NK-92 (cell line): ENCODE data around the gene ARHGEF6.
"Not testable (repeated sequence)": the region's sequence is repeated elsewhere in the genome, so short reads cannot be mapped to it uniquely, and the experiment has no call there.

Source experiments
- DNase-seq: peaks from one replicate; lab custom pipeline; 2025; ENCODE audit not compliant: unreplicated experiment; lab: John Stamatoyannopoulos, UW

Gene ARHGEF6

DNA sequence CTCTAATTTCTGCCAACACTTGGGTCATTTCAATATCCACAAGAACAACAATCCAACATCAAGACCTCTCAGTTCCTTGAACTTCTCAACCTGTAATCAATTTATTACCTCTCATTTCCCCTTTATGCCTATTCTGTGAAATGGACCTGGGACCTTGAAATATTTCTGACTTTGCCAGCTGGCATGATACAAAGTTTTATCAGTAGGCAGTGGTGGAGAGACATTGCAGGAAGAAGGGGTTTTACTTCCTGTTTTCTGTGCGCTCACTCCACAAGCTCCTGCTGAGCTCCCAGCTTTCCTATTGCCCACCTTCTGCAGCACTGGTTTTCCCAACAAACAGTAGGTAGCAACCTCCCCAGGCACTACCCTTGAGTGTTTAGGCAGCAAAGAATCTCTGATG lies 3.5 kb upstream of the ARHGEF6 start:
- DNase-seq = no peak

DNA sequence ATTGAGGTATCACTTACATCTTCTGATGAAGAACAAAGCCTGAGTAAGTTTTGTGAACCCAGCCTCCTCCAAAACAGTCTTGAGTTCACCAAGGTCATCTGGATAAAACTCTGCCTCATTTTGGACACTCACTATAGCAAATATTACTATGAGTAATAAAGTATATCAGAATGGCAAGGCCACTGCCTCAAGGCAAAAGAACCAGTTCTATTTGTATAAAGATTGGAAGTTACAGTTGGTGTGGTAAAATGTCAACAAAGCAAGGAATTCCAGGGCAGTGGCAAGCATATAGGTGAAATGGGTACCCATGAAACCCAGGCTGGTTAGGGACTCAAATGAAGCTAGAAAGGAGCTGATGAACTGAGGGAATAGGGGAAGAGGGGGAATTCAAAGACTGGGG lies 2.4 kb upstream of the ARHGEF6 start:
- no peak for DNase-seq

DNA sequence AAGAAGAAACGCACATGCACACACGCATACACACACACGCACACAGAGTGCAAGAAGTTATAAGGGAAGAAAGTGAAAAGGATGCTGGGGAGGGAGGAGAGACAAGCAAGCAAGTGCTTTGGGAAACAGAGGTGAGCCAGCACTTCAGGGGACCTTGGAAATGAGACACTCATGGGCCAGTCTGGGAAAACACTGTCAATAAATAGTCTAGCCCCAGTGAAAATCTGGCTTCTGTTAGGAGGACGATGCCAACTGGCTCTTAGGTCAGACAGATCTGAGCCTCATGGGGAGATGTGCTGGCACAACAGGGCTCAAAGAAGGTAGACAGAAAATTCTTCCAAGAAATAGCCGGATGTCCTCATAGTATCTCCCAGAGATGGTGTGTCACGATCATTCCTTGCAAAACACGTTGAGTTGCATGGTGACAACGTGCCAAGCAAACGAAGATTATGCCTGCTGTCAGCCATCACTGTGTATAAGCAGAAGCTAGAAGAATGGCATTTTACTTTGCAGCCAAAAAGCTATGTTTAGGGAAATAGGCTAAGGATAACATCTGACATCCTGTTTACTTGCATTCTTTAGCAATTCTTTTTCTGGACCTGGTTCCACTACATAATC lies 557 bp upstream of the ARHGEF6 start:
- DNase-seq = no peak

DNA sequence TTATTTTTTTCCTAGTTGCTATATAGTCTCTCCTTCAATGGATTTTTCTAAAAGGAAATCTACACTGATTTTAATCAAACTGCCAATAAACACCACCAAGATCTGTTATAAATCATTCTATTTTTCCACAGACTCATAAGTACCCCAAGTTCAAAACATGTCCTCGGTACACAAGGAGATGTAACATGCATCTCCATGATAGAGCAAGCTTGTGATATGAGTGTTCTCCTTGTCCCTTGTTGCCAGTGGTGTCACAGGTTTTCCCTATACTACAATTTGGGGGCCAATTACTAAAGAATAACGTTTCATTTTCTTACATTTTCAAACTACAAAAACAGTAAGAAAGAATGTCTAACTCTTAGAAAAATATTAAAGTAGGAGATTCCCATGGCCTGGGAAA lies 491 bp downstream of the ARHGEF6 start:
- no peak for DNase-seq

DNA sequence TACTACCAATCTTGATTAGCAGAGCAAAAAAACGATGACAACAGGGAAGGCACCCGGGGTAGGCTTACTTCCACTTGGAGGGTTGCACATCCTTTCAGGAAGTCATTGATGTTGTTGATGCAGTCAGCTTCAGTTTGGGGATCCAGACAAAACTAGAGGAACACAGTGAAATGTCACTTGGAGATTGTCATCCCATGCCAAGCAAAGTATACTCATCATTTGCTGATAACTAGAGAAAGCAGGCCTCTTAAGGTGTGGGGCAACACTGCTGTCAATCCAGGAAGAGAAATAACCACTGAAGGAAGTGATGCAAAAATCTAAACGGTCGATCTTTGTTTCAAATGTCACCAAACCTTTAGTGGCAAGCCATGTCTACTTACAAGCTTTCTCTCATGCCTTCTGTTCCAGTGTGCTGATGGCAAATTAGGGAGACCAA lies 1.4 kb downstream of the ARHGEF6 start:
- no peak for DNase-seq

DNA sequence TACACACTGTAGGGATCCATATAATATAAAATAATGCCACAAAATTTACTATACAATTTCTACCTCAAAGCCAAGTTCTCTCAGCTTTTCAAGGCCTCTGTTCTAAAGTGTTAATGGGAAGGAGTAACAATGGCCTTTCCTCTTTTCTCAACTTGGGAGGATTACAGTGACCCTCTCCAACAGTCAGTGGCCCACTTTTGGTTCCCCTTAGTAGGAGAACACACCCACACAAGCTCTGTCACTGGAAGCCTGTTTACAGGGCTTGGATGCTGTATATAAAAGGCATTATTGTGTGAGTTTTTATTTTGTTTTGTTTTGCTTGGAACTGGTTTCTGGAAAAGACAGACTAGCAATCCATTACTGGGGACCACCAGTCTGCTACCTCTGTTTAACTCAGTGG lies 1.8 kb downstream of the ARHGEF6 start:
- no peak for DNase-seq

DNA sequence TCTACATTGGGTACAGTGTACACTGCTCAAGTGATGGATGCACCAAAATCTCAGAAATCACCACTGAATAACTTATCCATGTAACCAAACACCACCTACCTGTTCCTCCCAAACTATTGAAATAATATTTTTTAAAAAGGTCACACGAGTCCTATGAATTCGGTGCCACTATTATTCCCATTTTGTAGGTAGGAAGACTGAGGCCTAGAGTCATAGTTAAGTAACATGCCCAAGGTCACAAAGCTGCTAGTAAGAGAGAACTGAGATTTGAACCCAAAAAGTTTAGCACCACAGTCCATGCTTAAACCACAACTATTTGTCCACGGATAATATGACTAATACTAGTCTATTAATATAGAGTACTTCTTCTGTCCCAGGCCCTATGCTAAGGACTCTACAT lies 2.7 kb downstream of the ARHGEF6 start:
- no peak for DNase-seq

DNA sequence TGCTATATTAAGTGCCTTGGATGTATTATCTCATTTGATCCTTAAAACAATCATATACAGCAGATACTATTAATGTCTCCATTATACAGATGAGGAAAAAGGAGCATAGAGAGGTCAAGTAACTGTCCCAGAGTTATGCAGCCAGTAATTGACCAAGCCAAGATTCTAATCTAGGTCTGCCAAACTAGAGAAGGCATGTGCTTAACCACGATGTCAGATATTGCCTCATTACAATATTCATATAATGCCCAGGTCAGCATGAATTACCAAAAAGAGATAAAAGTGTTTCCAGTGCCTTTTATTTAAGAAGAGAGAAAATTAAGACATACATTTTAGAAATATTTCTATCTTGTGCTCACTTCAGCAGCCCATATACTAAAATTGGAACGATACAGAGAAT lies 7.1 kb downstream of the ARHGEF6 start:
- DNase-seq = no peak

DNA sequence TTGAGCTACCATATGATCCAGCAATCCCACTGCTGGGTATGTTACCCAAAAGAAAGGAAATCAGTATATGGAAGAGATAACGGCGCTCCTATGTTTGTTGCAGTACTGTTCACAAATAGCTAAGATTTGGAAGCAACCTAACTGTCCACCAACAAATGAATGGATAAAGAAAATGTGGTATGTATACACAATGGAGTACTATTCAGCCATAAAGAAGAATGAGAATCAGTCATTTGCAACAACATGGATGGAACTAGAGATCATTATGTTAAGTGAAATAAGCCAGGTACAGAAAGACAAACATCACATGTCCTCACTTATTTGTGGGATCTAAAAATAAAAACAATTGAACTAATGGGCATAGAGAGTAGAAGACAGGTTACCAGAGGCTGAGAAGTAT lies 8.9 kb downstream of the ARHGEF6 start:
- not testable (repeated sequence) for DNase-seq

DNA sequence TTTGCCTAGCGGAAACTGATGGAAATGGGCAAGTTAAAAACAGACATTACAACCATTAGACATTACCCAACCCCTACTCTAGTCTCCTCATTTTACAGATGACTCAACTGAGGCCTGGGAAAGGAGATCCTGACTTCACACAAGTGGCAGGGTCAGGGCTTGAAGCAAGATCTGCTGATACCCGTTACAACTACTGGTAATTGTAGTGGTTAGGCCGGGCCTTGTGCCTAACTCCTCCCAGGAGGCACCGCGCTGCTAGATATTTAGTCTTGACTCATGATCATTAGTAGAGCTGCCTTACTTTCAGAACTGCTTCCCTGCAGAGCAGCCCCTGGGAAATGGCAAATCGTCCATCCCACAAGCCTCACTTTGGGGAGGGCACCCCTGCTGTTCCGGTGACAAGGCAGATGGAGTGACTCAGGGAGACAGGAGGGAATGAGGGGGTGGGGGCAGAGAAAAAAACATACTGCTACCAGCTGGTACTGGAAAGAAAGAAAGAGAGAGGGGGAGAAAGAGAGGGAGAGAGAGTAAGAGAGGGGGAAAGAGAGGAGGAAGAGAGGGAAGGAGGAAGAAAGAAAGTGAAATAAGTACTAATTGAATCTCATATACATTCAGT lies 12.2 kb downstream of the ARHGEF6 start:
- DNase-seq = no peak

DNA sequence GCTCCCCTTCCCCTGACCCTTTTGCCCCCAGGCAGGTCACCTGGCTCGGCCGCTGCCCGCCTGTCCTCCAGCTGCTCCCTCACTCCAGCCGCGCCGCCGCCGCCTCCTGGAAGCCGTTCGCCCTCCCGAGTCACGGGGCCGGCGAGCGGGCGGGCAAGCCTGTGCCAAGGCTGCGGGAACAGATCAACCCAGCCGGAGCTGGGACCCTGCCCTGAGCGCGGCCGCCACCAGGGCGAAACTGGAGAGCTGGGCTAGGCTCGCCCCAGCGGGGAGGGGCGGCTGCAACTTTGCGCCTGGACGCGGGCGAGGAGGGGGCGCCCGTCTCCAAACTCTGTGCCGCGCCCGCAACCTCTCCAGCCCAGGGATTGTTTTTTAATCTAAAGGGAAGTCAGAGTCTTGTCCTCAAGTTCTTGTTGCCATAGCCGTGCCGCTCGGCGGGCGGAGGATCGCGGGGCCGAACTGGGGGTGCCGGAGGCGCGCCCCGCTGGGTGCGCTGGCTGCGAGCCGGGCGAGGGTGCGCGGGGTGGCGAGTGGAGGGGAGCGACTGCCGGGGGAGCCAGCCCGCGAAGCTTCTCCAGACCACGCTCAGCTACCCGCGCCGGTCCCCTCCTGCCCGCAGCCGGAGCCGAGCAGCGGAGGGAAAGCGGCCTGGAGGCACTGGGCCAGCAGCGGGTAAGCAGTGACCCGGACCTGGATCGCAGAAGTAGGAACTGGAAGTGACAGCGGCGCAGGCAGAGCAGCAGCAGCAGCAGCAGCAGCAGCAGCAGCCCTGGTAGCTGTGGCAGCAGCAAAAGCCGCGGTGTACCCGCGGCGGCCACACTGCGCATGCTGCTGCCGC lies 13.4 kb downstream of the ARHGEF6 start:
- DNase-seq = no peak

DNA sequence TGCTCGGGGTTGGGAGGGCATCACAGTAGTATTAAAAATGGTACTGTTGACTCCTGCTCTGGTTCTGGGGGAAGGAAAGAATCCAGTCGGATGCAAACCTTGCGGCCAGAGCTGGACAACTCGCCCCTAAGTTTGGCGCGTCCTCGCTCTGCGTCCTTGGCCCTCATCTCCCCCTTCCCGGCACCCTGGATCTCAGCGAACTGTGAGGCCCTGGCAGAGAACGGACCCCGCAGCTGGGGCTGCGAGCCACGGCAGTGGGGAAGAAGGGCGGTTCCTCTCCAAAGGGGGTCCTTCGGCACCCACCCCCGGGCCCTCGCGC lies 14.0 kb downstream of the ARHGEF6 start:
- no peak for DNase-seq

DNA sequence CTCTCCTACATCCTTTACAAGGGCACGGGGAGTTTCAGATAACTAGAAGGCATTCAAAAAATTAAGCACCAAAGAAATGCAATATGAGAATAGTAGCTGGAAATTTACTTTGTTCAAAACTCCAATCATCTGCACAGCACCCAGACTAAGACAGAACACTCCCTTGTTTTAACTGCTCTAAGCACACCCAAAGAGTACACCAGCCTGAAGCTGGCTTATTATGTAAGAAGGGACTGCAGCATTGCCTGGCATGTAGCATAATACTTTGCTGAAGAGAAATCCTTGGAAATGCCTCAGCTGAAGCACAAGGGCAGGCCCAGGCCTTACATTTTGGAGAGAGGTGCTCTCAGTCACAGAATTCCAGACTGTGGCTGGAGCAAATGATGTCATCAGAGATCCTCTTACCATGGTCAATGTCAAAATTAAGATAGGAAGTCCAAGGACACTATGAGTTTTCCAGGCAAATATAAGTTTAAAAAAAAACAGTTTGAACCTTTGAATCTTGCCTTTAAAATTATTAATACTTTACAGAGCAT lies 14.8 kb downstream of the ARHGEF6 start:
- DNase-seq = no peak

DNA sequence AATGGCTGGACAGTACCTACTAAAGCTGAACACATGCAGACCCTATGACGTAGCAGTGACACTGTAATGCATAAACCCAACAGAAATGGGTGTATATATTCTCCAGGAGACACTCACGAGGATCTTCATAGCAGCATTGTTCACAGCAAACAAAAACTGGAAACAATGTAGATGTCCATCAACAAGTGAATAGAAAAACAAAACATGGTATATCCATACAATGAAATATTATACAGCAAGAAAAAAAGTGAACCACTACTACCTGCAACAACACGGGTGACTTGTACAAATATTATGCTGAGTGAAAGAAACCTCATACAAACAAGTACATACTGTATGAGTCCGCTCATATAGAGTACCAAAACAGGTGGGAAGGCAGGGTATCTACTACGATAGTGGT lies 16.5 kb downstream of the ARHGEF6 start:
- DNase-seq = no peak

DNA sequence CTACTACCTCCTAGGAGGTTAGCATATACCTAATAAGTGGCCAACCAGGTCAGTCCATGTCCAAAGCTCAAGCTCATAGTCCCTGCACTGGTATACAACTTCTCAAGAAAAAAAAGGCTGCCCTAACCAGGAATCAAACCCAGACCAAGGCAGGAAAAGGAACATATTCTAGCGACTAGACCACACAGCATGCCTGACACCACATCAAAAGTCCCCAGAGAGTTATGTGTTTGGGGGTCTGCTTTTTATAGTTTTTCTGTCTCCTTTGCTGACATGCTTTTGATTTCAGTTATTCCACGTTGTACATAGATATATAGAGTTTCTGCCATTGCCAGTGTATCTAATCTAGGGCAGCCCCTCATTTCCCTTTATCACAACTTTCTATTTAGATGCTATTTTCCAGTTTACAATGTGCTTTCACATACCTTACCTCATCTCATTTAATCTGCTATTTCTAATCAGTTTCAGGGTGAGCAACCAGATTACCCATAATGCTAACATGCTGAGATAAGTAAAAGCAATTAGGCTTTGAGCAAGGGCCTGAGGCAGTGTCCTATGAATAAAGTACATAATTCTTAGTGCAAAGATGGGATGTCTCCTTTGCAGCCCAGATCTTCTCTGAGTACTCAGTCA lies 17.8 kb downstream of the ARHGEF6 start:
- DNase-seq = no peak

DNA sequence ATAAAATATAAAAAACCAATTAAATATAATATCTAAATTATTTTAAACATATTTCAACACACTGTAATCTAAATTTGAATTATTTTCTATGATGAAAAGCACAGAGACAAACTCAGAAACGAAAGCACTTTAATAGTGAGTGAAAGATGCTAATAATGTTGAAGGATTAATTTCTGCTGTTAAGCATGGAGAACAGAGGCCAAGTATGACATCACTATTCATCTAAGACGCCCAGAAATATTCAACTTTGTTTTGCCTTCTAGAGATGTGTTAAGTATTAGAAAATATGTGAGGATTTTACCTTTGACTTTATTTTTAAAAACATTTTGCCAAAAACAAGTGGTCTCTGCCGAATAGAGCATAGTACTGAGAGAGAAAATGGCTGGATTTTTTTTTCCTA lies 19.3 kb downstream of the ARHGEF6 start:
- DNase-seq = no peak

DNA sequence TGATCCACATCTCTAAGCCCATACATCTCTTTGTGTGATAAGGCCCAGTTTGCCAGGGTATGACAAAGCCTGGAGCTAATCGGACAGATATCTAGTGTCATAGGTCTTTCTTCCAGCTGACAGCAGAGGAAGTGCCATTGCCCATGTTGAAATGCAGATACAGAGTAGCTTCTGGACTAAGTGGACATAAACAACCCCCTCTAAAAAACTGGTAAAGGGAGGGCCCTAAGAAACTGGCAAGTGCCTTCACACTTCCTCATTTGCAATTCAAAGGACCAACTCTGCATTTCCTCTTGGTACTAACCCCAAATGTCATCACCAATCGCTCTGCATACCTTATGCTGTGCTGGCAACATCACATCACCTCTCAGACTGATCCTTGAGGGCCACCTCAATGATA lies 20.8 kb downstream of the ARHGEF6 start:
- DNase-seq = no peak

DNA sequence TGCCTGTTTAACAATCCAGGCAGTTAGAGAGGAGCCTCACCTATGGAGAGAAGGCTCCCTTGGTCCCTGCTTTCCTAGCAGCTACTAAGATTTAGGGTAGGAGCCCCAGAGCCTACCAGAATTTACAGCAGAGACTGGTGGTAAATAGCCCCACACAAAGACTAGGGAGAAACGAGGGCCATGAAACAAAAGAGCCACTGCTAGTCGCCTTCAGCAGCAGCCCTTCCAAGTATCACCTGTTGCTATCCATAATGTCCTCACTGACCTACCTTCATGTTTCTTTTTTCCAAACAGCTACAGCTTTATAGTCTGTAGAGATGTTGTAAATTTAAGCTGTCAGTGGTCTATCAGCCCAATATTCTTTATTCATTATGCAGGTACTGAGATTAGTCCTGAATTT lies 25.3 kb downstream of the ARHGEF6 start:
- no peak for DNase-seq

DNA sequence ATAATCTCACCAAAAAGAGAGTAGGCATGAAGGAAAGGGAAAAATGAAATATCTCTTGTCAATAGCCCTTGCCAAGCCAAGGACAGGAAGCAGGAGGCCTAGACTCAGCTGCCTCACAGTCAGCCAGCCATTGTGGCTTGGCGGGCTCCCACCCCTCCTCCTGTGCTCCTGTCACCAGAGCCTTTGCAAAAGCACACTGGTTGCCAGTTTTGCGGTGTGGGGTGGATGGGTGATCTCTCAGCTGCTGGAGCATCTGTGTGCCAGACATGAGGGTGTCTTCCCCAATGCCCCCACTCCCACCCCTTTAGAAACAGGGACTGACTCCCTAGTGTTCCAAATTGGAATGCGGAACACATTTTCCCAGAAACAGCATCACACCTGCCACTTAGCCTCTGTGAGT lies 26.1 kb downstream of the ARHGEF6 start:
- no peak for DNase-seq

DNA sequence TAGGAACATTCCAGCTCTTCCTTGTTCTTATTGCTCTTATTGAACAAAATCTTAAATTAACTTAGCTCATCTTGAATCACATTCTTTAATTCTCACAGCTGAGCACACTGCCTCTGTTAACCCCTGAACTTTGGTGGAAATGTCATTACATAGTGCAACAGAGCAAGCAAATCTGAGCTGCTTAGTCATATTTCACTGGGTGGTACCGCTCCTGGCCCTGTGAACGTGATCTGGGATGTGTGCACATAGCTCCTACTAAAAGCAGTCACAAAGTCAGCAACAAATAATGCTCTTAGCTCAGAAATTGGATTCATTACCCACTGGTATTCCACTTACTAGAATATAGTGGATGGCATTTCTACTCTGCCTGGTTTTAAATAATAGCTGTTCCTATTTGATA lies 27.9 kb downstream of the ARHGEF6 start:
- no peak for DNase-seq

DNA sequence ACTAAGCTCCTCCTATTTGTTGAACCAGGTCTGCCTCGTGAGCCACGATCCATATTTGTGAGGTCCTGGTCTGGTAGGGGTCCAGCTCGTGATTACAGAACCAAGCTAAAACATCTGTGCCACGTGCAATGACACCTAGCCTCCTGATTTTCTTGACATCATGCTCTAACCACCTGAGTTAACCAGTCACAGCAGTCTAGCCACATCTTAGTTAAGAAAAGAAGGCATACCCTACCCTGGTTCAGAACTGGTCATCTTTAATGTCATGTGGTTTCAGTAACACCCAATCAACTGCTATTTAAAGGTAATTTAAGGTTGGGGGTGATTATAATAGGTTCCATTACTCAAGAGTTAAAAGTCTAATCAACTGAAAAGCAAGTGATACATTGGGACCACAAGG lies 28.4 kb downstream of the ARHGEF6 start:
- no peak for DNase-seq

DNA sequence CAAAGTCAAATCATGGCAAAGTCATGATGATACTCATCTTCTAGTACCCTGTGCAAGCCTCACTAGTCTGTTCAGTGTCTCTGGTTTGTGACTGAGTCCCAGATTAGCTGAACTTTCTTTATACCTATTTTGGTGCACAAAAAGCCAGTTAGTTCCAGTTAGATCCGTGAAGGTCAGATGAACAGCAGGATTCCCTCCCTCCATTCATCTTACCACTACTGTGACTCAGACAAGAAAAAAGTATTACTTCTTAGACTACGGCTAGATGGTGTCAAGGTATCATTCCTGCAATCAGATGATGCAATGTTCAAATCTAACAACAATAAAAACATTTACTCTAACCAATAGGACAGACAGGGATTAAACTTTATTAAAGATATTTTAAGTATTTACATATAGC lies 30.4 kb downstream of the ARHGEF6 start:
- DNase-seq = no peak
